Small intestine (tissue), 7 donors: Measurements from ENCODE around the gene TMEM74B. TPM values are rescaled to one million over a fixed set of nuclear protein-coding genes. Genes with fewer than 3 reads are reported as not detected.
A peak's percentile ranks its signal among the peaks of the same experiment; 100 is the strongest.
"Not testable (repeated sequence)": the region's sequence is repeated elsewhere in the genome, so short reads cannot be mapped to it uniquely, and the experiment has no call there.

ENCODE experiments used
- DNase-seq, 2 donors: peaks; one replicate each; pipeline versions ENCODE4 v3.0.0 to v3.0.0-alpha.2; 2013
- FAIRE-seq: peaks from 2 replicates; lab custom pipeline; 2012; peaks lifted over from hg19 to GRCh38; lab: Jason Lieb, UNC
- H3K27ac ChIP-seq, 3 donors: one replicate each; pipeline ENCODE4 v1.5.1; 2013; ENCODE audit warnings: low read length in 2 of 3, mild to moderate bottlenecking in 2 of 3, control low read depth in 1 of 3, inconsistent platforms in 1 of 3, low read depth in 1 of 3, moderate library complexity in 1 of 3
- H3K27me3 ChIP-seq, 3 donors: one replicate each; pipeline ENCODE4 v1.6.1; 2013; ENCODE audit warnings: low read length in 3 of 3, inconsistent platforms in 1 of 3; ENCODE audit not compliant: control insufficient read depth in 3 of 3, insufficient read depth in 3 of 3
- H3K36me3 ChIP-seq, 3 donors: one replicate each; pipeline ENCODE4 v1.6.1; 2013; ENCODE audit warnings: low read length in 3 of 3, inconsistent platforms in 1 of 3, low read depth in 1 of 3, mild to moderate bottlenecking in 1 of 3, moderate library complexity in 1 of 3; ENCODE audit not compliant: control insufficient read depth in 3 of 3, insufficient read depth in 2 of 3
- H3K4me1 ChIP-seq, 3 donors: one replicate each; pipeline ENCODE4 v1.6.1; 2013; ENCODE audit warnings: low read length in 2 of 3, inconsistent platforms in 1 of 3, low read depth in 1 of 3, mild to moderate bottlenecking in 1 of 3, moderate library complexity in 1 of 3; ENCODE audit not compliant: control insufficient read depth in 3 of 3, insufficient read depth in 2 of 3
- H3K4me3 ChIP-seq, 3 donors: one replicate each; pipeline ENCODE4 v1.5.1; 2013; ENCODE audit warnings: low read length in 3 of 3, control low read depth in 1 of 3, inconsistent platforms in 1 of 3, low read depth in 1 of 3, mild to moderate bottlenecking in 1 of 3, moderate library complexity in 1 of 3
- H3K9me3 ChIP-seq, 2 donors: one replicate each; pipeline ENCODE4 v1.6.1; 2013; ENCODE audit warnings: low read depth in 1 of 2, low read length in 1 of 2; ENCODE audit not compliant: control insufficient read depth in 2 of 2, insufficient read depth in 1 of 2
- WGBS, 3 donors: extraction: QIAGEN DNeasy Blood & Tissue Kit; methylation state at CpG; one replicate each; pipeline ENCODE4 v1.1.7; 2013; 5-methylcytosine and 5-hydroxymethylcytosine counted together
- polyA plus RNA-seq, 4 donors: library from polyadenylated mRNA; stranded (reverse) in 3 of 4; unstranded in 1 of 4; fragments of 200-250 nt in 3 of 4; fragments of 120-200 nt in 1 of 4; gene quantifications; one replicate each; pipeline versions ENCODE4 v1.2.1 to v1.2.3, GENCODE V29; 2013
- donor health status: healthy with polysubstance abuse.
- donor health status: control.
- donor health status: control.
- donor health status: Bipolar disorder and iron deficiency.
- donor health status: healthy.

Gene TMEM74B
- polyA plus RNA-seq, 4 donors = 10.5 to 68.7 (median 36.1) TPM

GRCh38 chr20:1222750-1223149 is 38.0 kb upstream of the TMEM74B start:
- not testable (repeated sequence) for DNase-seq, H3K36me3 ChIP-seq, H3K4me1 ChIP-seq, H3K27ac ChIP-seq, H3K9me3 ChIP-seq, H3K4me3 ChIP-seq, FAIRE-seq
- H3K27me3 ChIP-seq = peaks cover 0 to 18% (median 0%) of the 10 kb centered on the region in 3 donors
- WGBS, 3 donors = 66 to 74% (median 71%) methylated on average over 3 to 4 of the region's 4 CpGs

DNA sequence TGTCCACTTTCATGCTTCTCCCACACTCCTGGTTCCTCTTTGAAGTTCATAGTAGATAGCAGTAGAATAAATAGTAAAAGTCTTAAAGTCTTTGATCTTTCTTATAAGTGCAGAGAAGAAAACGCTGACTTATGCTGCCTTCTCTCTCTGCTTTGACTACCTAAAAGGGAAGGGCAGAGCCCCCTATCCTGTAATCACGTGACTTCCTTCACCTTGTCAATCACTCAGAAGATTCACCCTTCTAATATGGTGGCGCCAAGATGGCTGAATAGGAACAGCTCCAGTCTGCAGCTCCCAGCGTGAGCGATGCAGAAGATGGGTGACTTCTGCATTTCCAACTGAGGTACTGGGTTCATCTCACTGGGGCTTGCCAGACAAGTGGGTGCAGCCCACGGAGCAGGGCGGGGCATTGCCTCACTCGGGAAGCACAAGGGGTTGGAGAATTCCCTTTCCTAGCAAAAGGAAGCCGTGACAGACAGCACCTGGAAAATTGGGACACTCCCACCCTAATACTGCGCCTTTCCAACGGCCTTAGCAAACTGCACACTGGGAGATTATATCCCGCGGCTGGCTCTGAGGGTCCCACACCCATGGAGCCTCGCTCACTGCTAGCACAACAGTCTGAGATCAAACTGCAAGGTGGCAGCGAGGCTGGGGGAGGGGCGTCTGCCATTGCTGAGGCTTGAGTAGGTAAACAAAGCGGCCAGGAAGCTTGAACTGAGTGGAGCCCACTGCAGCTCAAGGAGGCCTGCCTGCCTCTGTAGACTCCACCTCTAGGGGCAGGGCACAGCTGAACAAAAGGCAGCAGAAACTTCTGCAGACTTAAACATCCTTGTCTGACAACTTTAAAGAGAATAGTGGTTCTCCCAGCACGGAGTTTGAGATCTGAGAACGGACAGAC is 32.0 kb upstream of the TMEM74B start:
- FAIRE-seq, DNase-seq: not testable (repeated sequence)

DNA sequence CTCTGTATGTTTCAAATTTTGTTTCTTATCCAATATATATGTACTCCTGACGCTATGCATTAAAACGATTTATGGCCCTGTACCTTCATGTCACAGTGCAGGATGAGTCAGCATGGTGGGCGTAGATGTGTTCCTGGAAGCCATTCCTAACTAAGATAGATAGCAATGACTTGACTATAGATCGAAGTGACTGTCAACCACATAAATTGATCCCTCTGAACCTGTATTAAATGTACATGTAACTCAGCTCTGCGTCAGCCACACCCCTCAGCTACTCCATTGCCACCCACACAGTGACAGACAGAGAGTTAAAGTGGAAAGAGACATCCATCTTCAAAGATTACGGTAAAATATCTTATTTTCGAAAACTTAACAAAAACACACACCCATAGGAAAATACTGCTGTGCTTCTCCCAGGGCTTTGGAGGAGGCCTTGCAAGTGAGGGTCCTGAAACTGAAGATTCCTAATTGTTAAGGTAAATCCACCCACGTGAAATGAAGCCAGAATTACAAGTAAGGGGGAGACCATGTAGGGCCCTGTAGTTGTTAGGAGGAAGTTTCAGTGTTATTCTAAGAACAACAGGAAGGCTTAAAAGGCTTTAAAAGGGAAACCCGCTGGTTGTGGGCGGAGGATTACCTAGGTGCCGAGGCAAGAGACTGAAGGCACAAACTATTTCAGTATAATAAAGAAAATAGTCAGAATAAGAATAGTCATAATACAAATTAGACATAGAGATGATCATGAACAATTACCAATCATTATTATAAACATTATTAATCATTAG is 30.8 kb upstream of the TMEM74B start:
- FAIRE-seq (no peak), DNase-seq (no peak)
- Histone ChIP-seq H3K27ac (no peak overlapping the region), H3K9me3 (no peaks in the 10 kb centered on the region), H3K4me3 (no peak overlapping the region), H3K36me3 (no peaks in the 10 kb centered on the region), H3K27me3 (peaks cover 0 to 3% (median 0%) of the 10 kb centered on the region in 3 donors), H3K4me1 (peaks cover 0 to 2% (median 0%) of the 10 kb centered on the region in 3 donors)
- 50 to 67% (median 60%) methylated on average over 11 of the region's 11 CpGs for WGBS, 3 donors

More for the DNA sequence above, 32.0 kb upstream of the TMEM74B start:
- not testable (repeated sequence) for H3K36me3 ChIP-seq, H3K27ac ChIP-seq, H3K27me3 ChIP-seq, H3K9me3 ChIP-seq, H3K4me1 ChIP-seq, H3K4me3 ChIP-seq
- 38 to 67% (median 56%) methylated on average over 19 of the region's 19 CpGs for WGBS, 3 donors

DNA sequence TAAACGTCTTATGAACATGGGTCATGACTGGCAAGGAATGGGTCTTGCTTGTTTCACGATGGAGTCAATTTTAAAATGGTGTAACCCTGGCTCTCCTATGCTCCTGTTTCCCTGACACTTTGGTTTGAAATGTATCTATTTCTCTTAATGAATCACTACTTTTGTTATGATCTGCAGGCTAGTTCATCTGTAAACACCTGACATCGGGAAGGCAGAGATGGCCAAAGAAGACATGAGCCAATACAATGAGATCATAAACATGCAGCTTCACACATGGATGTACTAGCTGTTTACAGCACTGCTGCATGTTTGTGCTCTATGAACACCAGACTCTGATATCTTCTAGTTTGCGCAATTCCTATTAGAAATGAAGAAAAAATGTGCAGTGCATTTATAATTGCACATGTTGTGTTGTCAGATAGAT is 30.1 kb upstream of the TMEM74B start:
- H3K4me3 ChIP-seq = no peak overlapping the region
- peaks cover 0 to 3% (median 0%) of the 10 kb centered on the region in 3 donors for H3K27me3 ChIP-seq
- H3K36me3 ChIP-seq = no peaks in the 10 kb centered on the region
- DNase-seq (no peak), FAIRE-seq (no peak)
- no peak overlapping the region for H3K27ac ChIP-seq
- 57 to 69% (median 62%) methylated on average over 4 of the region's 4 CpGs for WGBS, 3 donors
- H3K4me1 ChIP-seq = peaks cover 0 to 2% (median 0%) of the 10 kb centered on the region in 3 donors
- H3K9me3 ChIP-seq = no peaks in the 10 kb centered on the region

DNA sequence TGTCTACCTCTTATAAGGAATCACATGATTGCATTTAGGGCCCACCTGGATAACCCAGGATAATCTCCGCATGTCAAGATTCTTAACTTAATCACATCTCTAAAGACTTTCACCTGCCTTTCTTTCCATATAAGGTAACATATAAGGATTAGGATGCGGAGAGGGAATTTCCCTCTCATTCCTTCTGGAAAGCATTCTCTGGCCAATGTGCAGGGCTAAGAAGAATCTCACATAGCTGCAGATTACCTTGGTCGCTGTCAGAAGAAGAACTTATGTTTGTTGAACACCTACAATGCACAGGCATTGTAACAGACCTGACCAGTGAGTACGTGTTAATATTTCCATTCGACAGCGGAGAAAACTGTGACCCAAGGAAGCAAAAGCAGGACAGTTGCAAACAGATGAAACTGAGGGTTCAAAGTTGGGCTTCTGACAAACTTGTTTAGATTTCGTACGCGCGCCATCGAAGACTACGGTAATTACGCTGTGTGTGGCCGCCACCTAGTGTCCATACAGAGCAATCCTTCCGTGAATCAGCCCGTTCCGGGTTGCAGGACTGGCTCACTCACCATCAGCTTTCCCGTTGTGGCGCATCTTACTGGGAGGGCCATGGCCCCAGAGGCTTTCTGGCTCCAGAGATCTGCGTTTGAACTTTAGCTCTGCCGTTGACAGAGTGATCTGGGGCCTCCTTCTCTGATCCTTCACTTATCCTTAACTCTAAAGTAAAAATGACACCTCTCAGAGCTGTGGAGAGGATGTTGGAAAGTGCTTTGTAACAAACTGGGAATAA is 28.0 kb upstream of the TMEM74B start:
- FAIRE-seq (no peak), DNase-seq (peak; percentile 81 to 83)
- Histone ChIP-seq H3K9me3 (no peaks in the 10 kb centered on the region), H3K27ac (no peak overlapping the region), H3K4me1 (peaks cover 0 to 2% (median 0%) of the 10 kb centered on the region in 3 donors), H3K27me3 (peaks cover 0 to 3% (median 0%) of the 10 kb centered on the region in 3 donors), H3K36me3 (no peaks in the 10 kb centered on the region), H3K4me3 (no peak overlapping the region)
- 11 to 13% (median 12%) methylated on average over 21 of the region's 21 CpGs for WGBS, 3 donors

DNA sequence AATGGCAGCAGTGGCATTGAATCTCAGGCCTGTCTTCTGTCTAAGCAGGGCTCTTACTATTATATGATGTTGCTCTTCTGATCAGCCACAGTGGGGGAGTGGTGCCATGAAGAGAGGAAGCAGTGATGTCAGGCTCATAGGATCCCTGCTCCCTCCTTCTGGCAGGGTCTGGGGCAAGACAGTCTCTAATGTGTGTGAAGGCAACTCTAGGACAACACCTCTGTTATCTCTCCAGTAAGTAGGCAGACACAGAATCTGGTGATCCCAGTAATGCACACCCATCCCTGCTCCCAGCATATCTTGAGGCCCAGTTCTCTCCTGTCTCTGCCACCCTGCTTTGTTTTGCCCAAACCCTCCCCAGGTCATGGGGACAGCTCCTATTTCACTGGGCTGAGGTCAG is 27.2 kb upstream of the TMEM74B start:
- H3K27me3 ChIP-seq = peaks cover 0 to 3% (median 0%) of the 10 kb centered on the region in 3 donors
- no peak overlapping the region for H3K4me3 ChIP-seq
- no peaks in the 10 kb centered on the region for H3K9me3 ChIP-seq
- H3K27ac ChIP-seq = no peak overlapping the region
- no peak for FAIRE-seq
- DNase-seq = no peak
- no peaks in the 10 kb centered on the region for H3K36me3 ChIP-seq
- H3K4me1 ChIP-seq = peaks cover 0 to 2% (median 0%) of the 10 kb centered on the region in 3 donors

GRCh38 chr20:1210501-1210900 is 25.7 kb upstream of the TMEM74B start:
- 89 to 95% (median 91%) methylated on average over 1 of the region's 1 CpG for WGBS, 3 donors
- H3K9me3 ChIP-seq = no peaks in the 10 kb centered on the region
- H3K27ac ChIP-seq = no peak overlapping the region
- peaks cover 0 to 2% (median 0%) of the 10 kb centered on the region in 3 donors for H3K4me1 ChIP-seq
- no peak for FAIRE-seq
- peaks cover 0 to 3% (median 0%) of the 10 kb centered on the region in 3 donors for H3K27me3 ChIP-seq
- no peak overlapping the region for H3K4me3 ChIP-seq
- H3K36me3 ChIP-seq = no peaks in the 10 kb centered on the region
- DNase-seq = peak in 1 of 2 donors; percentile 40
